ENCODE measurements around the gene FRMD1. TPM values are rescaled to one million over a fixed set of nuclear protein-coding genes. Genes with fewer than 3 reads are reported as not detected.

Gene FRMD1
- total RNA-seq, 2 donors from 2014 or later: not detected

GRCh38 chr6:168004023-168004422 is 75.0 kb downstream of the FRMD1 start:
- no peaks in the 10 kb centered on the region for H3K4me1 ChIP-seq (ENCODE audit: control insufficient read depth, insufficient read depth, low read length)
- peaks cover 2% of the 10 kb centered on the region for H3K4me1 Mint-ChIP-seq
- H3K27me3 ChIP-seq (ENCODE audit: control insufficient read depth, insufficient read depth, low read length, poor library complexity, severe bottlenecking): no peaks in the 10 kb centered on the region
- H3K27ac Mint-ChIP-seq: no peak overlapping the region
- DNase-seq: no peak
- H3K36me3 ChIP-seq (ENCODE audit: control insufficient read depth, insufficient read depth, low read length): no peaks in the 10 kb centered on the region
- H3K9me3 ChIP-seq (ENCODE audit: control insufficient read depth, low read length): no peaks in the 10 kb centered on the region
- no peak for TF ChIP-seq CTCF (conservative IDR thresholded peaks at IDR 0.05)
- H3K27ac ChIP-seq (ENCODE audit: low read depth, low read length): no peak overlapping the region
- H3K4me3 ChIP-seq (ENCODE audit: low read length): no peak overlapping the region
- no peaks in the 10 kb centered on the region for H3K36me3 Mint-ChIP-seq (ENCODE audit: low read depth)
- peaks cover 3% of the 10 kb centered on the region for H3K27me3 Mint-ChIP-seq (ENCODE audit: insufficient read depth)
- no peak overlapping the region for H3K4me3 Mint-ChIP-seq
- 75 to 89% methylated on average over 2 to 5 of the region's 7 CpGs for WGBS, 2 experiments (ENCODE audit: insufficient coverage in 1 of 2, insufficient read length in 1 of 2)
- H3K9ac ChIP-seq (ENCODE audit: extremely low read depth, low read length, poor library complexity, severe bottlenecking): no peak overlapping the region
- peaks cover 3% of the 10 kb centered on the region for H3K9me3 Mint-ChIP-seq

Other genes starting within 250 kb of the FRMD1 start
- gene KIF25, start 81.5 kb downstream of the FRMD1 start, total RNA-seq: 1 to 10 TPM in 1 of 2 donors, not detected in 1; 1.3 TPM
- 10 to 100 TPM; 16.6 to 39.9 TPM for gene DACT2, start 240.6 kb upstream of the FRMD1 start, total RNA-seq

All from endodermal cell (in vitro differentiated cells).